ENCODE measurements around the gene EFHC1.

Gene EFHC1

DNA sequence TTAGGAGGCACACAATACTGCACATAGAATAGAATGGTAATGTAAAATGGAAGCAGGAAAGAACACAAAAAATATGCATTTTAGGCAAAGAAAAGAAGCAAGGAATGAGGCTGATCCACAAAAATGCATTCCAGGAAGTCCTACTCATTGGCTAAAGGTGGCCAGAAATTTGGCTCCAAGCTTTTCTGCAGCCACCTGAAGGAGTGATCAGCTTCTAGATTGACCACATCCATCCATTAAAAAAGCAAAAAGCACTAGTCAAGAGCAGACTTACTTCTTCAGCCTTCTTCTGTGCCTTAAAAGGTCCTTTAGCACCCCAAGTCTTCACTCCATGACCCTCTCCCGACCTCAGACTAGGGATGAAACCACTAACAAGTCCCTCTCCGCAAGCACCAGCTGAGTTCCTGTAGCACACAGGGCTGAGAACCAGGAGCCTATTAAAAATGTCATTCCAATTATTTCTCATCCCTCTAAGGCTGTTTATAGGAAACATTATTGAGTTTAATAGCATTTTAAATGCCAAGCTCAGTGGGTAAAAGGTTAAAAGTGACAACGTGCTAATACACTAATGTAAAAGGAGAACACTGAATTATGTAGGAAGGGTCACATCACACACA lies 120.3 kb downstream of the EFHC1 start:
- no peak for DNase-seq (ENCODE audit: low read depth)

DNA sequence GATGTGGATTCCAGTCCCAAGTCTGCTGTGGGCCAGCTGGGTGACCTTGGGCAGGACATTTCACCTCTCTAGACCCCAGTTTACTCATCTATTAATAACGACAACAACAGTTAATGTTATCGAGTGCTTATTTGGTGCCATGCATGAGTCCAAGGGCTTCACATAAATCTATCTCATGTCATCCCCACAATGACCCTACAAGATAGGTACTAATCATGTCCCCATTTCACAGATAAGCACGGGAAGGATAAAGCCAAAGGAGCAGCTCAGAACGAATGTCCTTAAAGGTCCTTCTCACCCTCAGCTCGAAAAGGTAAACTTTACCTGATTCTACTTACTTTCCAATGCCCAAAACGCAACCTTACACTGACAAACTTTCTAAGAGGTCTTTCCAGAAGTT lies 121.0 kb downstream of the EFHC1 start:
- DNase-seq (ENCODE audit: low read depth), result no peak

DNA sequence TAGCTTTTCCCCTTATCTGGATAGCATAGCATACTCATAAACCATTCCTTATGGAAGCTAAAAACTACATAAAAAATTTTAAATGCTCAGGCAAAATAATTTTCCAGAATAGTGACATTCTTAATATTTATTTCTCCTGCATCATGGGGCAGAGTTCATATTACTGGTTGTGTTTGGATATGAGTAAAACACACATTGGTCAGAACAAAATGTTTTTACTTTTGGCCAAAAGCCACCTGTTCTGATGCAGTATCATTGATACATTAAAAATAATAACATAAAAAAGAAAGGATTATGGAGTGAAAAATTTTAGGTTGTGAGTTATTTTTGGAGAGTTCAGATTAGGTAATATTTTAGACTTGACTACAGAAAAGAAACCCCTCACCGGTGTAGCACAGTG lies 123.1 kb downstream of the EFHC1 start:
- no peak for DNase-seq (ENCODE audit: low read depth)

DNA sequence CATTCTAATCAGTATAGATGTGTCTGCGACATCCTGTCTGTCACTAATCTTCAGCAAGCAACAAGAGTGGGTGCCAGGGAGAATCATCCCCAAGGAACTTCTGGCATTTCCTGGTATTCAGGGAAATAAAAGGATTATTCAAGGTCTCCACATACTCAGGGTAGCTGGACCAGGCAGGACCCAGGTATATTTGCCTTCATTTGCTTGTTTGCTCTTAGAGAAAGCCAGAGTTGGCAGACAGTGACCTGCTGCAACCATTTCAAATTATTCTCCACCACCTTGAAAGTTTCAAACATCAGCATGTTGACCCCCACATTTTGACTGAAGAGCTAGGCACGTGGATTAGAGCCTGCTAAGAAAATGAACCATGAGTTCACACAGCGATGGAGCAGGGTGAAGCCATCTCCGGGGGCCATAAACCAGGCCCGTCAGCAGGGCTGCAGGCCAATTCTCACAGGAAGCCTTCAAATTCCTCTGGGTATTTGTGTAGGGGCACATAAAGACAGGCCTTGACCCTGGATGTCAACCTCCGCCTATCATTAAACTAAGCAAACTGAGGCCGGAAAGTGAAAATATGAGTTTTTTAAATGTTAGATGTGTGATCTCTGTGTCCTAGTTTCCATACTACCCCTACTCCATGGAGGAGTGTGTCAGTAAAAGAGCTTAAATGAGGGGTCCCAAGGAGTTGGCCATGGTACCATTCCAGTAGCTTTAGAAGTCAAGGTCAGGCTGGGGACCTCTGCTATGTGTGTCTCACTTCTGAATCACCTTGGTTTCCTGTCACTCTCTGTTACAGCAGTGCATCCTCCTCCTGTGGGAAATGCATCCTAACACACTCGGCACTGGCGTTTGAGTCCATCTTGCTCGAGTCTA lies 123.8 kb downstream of the EFHC1 start:
- no peak for DNase-seq (ENCODE audit: low read depth)

DNA sequence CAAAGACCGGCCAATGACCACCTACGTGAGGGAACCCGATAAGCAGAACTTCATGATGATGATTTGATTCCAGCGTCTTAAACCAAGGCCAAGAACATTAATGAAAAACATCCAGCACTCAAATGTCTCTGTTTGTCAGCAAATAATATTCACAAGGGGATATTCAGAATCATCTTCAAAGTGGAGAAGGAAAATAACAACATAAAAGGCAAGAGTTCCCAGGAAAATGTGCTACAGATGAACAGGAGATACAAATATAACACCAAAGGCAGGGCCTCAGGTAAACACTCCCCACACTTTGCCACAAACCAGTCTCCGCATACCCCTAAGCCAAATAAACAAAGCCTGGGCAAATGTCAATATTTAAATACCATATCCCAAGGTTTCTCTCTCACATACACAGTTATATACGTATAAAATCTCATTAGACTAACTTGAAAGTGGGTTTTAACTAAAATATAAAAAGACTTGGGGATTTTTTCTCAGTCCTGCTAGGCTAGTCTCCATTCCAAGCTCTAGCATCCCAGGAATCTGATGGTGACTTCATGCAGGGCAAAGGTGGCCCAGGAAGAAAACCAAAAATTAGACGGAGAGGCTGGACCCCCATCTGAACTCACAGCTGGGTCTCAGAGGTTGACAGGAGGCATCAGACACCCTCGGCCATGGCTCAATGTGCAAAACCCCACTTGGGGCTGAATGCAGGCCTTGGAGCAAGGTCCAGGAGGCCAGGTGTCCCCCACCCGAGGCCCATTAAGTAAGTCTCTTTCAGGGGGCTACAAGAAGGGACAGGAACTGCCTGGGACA lies 124.7 kb downstream of the EFHC1 start:
- DNase-seq (ENCODE audit: low read depth), result no peak

DNA sequence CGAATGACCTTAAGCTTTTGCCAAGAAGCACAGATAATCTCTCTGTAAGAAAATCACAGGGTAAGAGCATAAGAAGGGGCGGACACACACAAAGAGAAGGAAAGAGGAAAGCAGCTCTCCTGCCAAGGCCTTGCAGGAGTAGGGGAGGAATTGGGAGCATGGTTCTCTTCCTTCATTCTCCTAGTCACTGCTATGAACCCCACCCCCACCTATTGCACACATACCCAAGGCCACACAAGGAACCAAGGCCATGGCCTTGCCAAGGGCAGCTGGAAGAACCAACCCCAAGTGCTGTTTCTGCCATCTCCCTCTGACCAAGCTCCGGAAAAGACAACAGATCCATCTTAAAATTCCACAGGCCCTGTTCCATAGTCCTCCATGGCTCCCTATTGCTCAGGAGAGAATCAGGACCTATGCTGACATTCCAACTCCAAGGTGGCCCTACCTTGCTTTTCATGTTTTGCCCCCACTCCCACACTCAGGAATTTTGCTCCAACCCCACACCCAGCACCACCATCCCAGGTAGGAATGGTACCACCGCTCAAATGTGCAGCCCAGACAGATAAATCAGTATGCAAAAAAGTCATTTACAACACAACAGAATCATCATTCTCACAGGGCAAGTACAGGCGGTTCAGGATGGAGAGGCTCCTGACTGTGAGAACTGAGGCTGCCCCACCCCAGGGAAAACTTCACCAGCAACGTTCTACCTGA lies 125.4 kb downstream of the EFHC1 start:
- DNase-seq (ENCODE audit: low read depth), result no peak

DNA sequence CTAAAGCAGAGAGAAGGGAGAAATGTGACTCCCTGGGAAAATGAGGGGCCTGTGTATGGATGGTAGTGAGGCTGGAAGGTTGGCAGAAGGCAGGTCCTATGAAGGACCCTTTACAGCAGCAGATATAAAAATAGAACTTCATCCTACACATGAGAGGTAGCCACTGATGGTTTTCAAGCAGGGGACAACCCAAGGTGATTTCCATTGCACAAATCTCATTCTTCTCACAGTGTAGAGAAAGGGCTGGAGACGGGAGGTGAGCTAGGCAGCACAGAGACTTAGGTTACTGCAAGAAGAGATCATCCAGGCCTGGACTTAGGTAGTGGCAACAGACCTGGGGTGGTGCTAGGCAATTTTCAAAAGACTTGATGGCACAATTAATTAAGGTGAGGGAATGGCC lies 126.0 kb downstream of the EFHC1 start:
- DNase-seq (ENCODE audit: low read depth), result no peak

DNA sequence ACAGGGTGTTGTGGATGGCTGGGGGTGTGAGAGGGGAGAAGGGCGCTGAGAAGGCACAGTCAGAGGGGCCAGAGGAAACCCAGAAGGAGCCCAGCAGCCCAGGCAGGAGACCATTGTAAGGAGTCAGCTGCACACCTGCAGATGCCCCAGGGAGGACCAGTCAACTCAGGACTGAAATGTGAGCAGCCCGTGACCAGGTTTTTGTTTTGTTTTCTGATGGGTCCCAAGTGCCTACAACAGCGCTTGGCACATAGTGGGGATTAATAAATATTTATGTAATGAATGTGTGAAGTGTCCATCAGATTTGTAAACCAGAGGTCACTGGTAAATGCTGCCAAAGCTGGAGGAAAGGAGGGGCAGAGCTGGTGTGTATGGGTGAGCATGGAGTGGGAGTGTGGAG lies 126.5 kb downstream of the EFHC1 start:
- DNase-seq (ENCODE audit: low read depth), result no peak

DNA sequence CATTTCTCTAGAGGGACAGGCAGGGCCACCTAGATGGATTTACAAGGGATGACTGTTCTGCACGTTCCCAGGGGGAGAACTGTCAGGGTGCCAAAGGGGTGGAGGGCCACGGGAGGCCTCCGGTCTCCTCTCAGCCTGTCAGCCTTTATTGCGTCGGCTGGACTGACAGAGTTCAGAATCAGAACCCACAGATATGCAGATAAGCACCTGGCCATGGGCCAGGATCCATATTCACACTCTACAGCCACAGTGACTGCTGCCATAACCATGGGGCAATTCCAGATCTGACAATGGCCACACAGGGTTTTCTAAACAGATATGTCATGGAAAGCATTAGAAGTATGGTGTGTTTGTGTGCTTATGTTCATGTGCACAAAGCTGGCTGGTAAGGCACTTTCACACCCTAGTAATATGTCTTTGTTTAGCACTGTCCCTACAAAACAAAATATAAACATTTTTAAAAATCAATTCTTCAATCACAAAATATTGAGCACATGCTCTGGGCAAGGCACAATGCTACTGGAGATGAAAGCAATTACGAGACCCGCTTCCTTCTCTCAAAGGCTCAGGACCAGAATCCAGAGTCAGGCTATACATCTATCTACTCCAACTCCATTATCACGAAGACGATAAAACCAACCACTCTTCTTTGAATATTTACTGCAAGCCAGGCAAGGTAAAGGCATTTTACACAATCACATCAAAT lies 127.7 kb downstream of the EFHC1 start:
- no peak for DNase-seq (ENCODE audit: low read depth)

DNA sequence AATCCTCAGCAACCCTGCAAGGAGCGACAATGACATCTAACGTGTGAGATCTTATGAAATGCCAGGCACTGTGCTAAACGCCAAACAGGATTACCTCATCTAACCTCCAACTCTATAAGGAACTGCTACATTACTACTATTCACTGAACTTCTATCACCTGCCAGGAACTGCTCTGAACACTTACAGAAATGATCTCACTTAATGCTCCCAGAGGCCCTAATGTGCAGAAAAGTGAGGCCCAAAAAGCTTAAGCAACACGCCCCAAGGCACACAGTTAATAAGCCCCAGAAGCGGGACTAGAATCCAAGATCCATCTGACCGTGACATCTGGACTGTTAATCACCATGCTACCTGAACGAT lies 128.2 kb downstream of the EFHC1 start:
- no peak for DNase-seq (ENCODE audit: low read depth)

DNA sequence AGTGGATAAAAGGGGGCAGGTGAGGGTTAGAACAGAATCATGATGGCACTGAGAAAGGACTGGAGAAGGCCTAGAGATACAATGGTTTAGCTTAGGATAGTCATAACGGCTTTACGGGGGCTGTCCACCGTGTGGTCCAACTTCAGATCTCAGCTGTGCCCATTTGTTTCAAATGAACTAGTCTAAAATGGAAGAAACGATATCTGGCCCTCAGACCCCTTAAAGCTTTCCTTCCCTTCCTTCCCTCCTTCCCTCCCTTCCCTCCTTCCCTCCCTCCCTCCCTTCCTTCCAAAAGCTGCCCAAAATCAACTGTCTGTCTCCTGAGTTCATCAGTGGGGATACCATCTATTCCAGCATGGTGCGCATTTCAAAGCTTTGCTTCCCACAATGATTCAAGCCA lies 128.9 kb downstream of the EFHC1 start:
- no peak for DNase-seq (ENCODE audit: low read depth)

DNA sequence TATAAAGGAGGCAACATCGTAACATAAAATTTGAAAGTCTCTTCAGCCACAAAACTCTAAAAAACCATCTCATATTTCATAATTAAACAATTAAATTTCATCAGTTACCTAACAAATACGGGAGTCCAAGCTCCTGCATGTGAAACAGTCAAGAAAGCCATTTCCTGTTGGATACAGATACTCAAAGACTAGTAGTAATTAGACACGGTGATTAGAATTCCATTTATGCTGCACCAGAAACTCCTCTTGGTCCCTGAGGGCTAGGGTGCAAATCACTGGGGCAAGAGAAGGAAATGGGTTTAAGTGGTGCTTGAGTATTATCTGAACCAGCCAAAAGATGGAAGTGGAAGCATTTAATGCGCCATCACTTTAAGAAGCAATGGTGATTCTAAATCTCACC lies 129.3 kb downstream of the EFHC1 start:
- DNase-seq (ENCODE audit: low read depth), result no peak

DNA sequence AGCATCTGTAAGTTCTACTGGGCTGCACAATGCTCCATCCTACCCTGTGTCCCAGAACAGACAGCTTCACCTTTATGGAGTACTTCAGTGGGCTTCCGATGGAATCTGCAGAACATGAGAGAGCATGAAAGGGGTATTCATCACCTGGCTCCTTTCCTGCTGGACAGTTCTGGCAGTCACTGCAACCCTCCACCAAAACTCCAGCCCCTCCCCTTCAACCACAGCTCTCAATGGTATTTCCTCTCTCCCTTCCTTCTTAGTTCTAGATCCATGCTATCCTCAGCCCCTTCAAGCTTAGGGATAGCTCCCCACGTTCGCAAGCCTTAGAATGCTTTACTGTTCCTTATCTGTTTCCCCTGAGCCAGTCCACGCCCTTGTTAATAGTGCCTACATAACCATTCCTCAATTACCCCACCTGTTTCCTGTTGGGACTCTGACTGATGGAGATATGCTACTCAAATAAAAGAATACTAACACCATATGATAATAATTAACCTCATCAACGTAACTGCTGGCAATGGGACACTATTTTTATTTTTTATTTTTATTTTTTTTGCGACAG lies 130.0 kb downstream of the EFHC1 start:
- DNase-seq (ENCODE audit: low read depth), result no peak

DNA sequence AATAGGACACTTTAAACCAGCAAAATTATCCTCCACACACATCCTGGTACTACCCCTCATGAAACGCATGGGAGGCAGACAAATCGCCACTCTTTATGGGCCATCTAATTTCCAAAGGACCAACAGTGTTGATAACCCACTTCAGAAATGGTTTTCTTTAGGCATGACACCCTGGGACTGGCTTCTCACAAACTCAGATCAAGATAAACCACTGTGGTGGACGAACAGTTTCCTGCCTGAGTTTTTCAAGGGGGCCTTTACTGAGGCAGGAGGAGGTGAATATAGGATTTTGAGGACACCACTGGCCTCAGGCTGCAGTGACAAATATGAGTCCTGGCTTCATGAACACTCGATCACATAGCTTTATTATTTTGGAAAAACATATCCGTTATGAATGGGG lies 130.7 kb downstream of the EFHC1 start:
- no peak for DNase-seq (ENCODE audit: low read depth)

DNA sequence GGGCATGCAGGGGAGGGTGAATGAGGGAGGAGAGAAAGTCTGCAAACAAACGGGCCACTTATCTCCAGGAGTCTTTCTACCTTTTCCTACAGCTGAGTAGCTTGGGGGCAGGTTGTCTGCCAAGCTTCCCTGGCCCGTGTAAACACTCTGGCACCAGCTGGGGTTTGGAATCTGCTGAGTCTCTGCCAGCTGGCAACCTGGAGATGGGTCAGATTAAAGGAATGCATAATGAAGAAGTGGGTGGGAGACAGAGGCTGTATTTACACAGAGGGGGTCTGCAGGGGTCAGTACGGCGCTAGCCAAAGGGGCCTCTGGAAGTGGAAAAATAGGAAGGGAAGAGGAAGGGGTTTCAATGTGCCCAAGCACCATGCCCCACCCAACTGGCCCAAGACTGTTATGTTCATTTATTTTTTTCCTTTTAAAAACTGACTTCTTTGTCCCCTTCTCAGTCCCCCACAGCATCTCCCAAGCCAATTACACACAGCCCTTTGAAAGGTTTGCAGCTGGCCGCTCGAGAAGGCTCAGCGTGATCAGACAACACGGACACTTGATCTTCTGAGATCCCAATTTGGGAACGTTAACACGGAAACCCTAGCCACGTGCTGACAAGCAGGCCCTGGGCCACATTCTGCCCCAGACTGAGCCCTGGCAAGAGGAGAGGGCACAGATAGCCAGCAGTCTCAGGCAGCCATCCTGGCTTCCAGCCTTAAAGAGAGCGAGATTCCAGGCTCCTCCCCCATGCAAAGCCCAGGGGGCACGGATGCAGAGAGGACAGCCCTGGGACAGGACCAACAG lies 131.5 kb downstream of the EFHC1 start:
- DNase-seq (ENCODE audit: low read depth), result no peak

DNA sequence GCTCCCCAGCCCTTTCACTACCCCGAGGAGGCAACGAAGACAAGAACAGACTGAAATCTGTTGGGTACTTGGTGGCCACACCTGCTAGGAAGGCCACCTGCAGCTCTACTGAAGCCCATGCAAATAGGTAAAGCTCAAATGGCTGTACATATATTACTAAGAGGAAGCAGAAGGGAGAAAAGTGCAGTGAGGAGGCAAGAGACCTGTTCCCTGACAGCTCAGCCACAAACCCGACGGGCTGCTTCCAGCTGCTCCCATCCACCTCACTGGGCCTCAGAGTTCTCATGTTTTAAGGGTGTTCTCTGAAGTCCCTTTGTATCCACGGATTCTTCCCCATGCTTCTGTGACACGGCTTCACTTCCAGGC lies 132.1 kb downstream of the EFHC1 start:
- no peak for DNase-seq (ENCODE audit: low read depth)

DNA sequence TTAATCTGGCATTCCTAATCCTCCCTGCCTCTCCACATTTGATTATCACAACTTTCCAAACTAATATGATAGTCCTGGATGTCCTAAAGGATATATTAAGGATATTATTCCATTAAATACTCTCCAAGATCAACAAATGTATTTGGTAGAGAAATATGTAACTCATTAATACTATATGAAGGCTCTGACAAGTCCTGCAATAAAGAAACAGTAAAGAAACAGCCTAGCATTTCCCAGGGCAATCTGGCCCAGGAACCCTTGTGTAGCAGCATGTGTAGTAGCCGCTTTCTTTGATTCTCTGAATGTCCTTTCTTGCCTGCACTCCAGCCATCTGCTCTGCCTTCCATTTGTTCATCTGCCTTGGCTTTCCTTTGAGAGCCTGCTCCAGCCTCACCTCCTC lies 133.0 kb downstream of the EFHC1 start:
- no peak for DNase-seq (ENCODE audit: low read depth)

DNA sequence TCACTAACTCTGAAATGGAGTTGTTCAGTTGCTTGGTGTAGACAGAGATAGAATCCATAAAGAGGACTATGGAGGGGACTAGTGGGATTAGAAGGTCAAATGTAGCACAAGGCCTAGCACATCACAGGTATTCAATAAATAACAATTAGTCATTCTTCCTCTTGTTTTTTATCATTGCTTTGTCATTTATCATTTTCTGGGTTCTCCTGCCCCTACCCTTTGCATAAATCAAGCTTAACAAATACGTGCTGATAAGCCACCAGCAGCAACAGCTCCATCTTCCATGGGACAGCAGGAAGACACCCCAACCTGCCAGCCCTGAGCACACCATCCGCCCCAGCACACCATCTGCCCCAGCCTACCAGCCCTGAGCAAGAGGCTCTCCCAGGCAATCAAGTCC lies 133.6 kb downstream of the EFHC1 start:
- no peak for DNase-seq (ENCODE audit: low read depth)

DNA sequence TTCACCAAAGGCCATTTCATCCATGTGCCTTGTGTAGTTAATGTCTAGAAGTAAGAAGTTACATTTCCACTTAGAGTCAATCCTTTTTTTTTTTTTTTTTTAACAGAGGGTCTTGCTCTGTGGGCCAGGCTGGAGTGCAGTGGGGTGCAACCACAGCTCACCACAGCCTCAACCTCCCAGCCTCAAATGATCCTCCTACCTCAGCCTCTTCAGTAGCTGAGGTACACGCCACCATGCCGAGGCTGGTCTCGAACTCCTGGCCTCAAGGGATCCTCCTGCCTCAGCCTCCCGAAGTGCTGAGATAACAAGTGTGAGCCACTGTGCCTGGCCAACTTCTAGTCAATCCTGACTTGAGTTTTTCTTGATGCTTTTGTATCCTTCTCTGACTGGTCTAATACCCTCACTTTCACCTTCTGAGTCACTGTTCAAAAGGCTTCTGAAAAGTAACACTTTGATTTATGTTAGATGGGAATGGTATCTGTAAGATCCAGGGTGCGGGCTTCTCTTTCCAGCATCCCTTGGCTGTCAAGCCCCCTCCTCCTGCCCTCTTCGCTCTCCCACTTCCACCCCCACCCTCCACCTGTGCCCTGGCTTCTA lies 134.6 kb downstream of the EFHC1 start:
- DNase-seq (ENCODE audit: low read depth), result no peak

DNA sequence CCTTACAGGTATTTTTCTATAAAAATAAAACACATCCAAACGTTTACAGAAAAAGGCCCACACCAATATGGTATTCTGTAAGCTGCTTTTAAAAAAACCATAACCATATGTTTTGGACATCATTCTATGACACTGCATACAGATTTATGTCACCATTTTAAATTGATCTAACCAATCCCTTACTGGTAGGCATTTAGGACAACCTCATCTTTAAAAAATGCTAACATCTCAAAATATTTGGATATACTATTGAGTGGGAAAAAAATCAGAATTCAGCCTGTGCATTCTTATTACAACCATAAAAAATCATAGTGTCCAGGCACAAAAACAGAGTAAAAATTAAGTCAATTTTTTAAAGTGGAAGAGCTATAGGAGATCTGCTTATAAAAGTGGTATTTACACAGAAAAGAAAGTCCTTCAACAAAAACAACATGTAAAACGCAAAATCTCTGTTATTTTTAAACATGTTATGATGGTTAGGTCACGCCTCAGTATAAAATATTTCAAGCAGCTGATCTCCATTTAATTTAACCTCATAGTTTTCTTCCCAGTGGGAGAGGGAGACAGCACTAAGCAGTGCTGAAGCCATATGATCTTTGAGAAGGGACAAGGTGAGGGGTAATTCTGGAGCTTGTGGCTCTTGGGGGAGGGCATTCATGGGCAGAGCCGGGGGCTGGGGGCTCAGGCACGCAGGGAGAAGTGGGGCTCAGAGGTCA lies 135.5 kb downstream of the EFHC1 start:
- no peak for DNase-seq (ENCODE audit: low read depth)

Data from stimulated activated CD8-positive, alpha-beta memory T cell treated with anti-CD3 and anti-CD28 coated beads, Interleukin-12 subunit alpha, Interleukin-12 subunit beta, amount 100 ng/mL, for 4 hours (primary cell).